ENCODE data around the gene EGR2.
"Not testable (repeated sequence)": the region's sequence is repeated elsewhere in the genome, so short reads cannot be mapped to it uniquely, and the experiment has no call there.

The EGR2 gene

GRCh38 chr10:62792261-62792660, 23.9 kb downstream of the EGR2 start:
- DNase-seq (ENCODE audit: low spot score), result no peak

- no peak for DNase-seq (ENCODE audit: low spot score)
Observed at GRCh38 chr10:62790571-62790970, 25.6 kb downstream of the EGR2 start.

GRCh38 chr10:62790019-62790555, 26.1 kb downstream of the EGR2 start:
- DNase-seq (ENCODE audit: low spot score), result no peak

- DNase-seq (ENCODE audit: low spot score), result no peak
Observed at GRCh38 chr10:62788861-62789467, 27.2 kb downstream of the EGR2 start.

GRCh38 chr10:62788285-62788684, 27.9 kb downstream of the EGR2 start:
- not testable (repeated sequence) for DNase-seq (ENCODE audit: low spot score)

GRCh38 chr10:62784537-62784936, 31.6 kb downstream of the EGR2 start:
- DNase-seq (ENCODE audit: low spot score), result not testable (repeated sequence)

GRCh38 chr10:62779487-62780248, 36.5 kb downstream of the EGR2 start:
- no peak for DNase-seq (ENCODE audit: low spot score)

GRCh38 chr10:62778125-62778524, 38.0 kb downstream of the EGR2 start:
- DNase-seq (ENCODE audit: low spot score), result no peak

- no peak for DNase-seq (ENCODE audit: low spot score)
Observed at GRCh38 chr10:62772186-62772974, 43.8 kb downstream of the EGR2 start.

GRCh38 chr10:62769574-62770242, 46.5 kb downstream of the EGR2 start:
- DNase-seq (ENCODE audit: low spot score), result no peak

- DNase-seq (ENCODE audit: low spot score), result no peak
Observed at GRCh38 chr10:62766386-62766785, 49.8 kb downstream of the EGR2 start.

GRCh38 chr10:62765726-62766125, 50.4 kb downstream of the EGR2 start:
- DNase-seq (ENCODE audit: low spot score), result no peak

- no peak for DNase-seq (ENCODE audit: low spot score)
Observed at GRCh38 chr10:62764011-62764410, 52.2 kb downstream of the EGR2 start.

GRCh38 chr10:62763155-62763554, 53.0 kb downstream of the EGR2 start:
- no peak for DNase-seq (ENCODE audit: low spot score)

All from HuH-7.5 (cell line).